Measurements from ENCODE around the gene NT5M. TPM values are rescaled to one million over a fixed set of nuclear protein-coding genes. Genes with fewer than 3 reads are reported as not detected.
A peak's percentile ranks its signal among the peaks of the same experiment; 100 is the strongest.

NT5M gene
- total RNA-seq, 2 experiments from 2014 or later, result 1.8 to 2.9 TPM

DNA sequence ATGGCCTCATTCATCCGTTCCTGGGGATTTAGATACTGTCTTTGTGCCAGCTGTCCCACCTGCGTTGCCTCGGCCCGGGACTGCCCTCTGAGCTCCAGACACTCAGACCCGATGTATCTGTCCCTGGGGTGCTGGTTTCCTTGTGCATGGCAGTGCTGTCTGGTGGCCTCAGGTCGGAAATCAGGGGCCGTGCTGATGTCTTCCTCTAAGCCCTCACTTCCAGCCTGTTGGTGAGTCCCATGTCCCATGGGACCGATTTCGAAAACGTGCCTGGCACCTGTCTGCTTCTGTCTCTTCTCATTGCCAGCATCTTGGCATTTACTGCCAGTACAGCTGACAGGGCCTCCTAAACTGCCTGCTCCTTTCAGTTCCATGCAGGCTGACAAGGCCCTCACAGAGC is 22.1 kb downstream of the NT5M start:
- H3K4me1 ChIP-seq (ENCODE audit: insufficient read depth, low read length), result no peaks in the 10 kb centered on the region
- POLR2A ChIA-PET, result no interaction called here
- no peak overlapping the region for H3K27ac Mint-ChIP-seq
- H3K4me3 ChIP-seq (ENCODE audit: low read length), result no peak overlapping the region
- H3K4me3 Mint-ChIP-seq, result no peak overlapping the region
- intact Hi-C loops (cut with DNase I, micrococcal nuclease), result no loop called here
- DNase-seq, result peak in 1 of 14 experiments; percentile 11
- CTCF ChIA-PET, result no interaction called here
- no peaks in the 10 kb centered on the region for H3K36me3 ChIP-seq (ENCODE audit: insufficient read depth, low read length)
- TF ChIP-seq, protein P1, sequence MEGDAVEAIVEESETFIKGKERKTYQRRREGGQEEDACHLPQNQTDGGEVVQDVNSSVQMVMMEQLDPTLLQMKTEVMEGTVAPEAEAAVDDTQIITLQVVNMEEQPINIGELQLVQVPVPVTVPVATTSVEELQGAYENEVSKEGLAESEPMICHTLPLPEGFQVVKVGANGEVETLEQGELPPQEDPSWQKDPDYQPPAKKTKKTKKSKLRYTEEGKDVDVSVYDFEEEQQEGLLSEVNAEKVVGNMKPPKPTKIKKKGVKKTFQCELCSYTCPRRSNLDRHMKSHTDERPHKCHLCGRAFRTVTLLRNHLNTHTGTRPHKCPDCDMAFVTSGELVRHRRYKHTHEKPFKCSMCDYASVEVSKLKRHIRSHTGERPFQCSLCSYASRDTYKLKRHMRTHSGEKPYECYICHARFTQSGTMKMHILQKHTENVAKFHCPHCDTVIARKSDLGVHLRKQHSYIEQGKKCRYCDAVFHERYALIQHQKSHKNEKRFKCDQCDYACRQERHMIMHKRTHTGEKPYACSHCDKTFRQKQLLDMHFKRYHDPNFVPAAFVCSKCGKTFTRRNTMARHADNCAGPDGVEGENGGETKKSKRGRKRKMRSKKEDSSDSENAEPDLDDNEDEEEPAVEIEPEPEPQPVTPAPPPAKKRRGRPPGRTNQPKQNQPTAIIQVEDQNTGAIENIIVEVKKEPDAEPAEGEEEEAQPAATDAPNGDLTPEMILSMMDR (IDR thresholded peaks at IDR 0.05), result no peak
- H3K4me1 Mint-ChIP-seq (ENCODE audit: low read depth), result no peaks in the 10 kb centered on the region
- H3K36me3 Mint-ChIP-seq (ENCODE audit: low read depth), result no peaks in the 10 kb centered on the region
- H3K9me3 Mint-ChIP-seq, result no peaks in the 10 kb centered on the region
- H3K9me3 ChIP-seq (ENCODE audit: control insufficient read depth in 1 of 2, insufficient read depth in 1 of 2, low read length in 2 of 2), result no peaks in the 10 kb centered on the region
- H3K27me3 Mint-ChIP-seq, result no peaks in the 10 kb centered on the region
- no peaks in the 10 kb centered on the region for H3K27me3 ChIP-seq (ENCODE audit: control insufficient read depth in 1 of 2, insufficient read depth in 2 of 2, low read length in 2 of 2)
- no peak for ATAC-seq (ENCODE audit: poor library complexity)
- H3K27ac ChIP-seq (ENCODE audit: low read depth in 1 of 2, low read length in 2 of 2), result no peak overlapping the region

DNA sequence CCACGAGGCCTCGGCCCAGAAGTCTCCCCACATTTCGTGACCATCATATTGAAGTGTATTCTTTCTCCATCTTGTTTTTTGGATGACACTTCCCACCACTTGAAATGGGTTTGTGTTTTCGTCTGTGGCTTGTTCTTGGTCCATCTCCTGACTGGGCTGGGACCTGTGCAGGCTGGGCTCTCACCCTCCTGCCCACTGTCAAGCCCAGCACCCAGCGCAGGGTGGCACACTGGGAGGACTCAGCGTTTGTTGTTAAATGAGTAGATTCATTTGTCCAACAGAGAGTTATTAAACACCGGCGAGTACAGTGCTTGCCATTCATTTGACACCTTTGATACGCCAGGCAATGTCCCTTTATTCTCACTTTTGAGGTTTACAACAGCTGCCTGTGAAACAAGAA is 22.6 kb downstream of the NT5M start:
- Histone ChIP-seq H3K4me1 (ENCODE audit: insufficient read depth, low read length) (no peaks in the 10 kb centered on the region), H3K27ac (ENCODE audit: low read depth in 1 of 2, low read length in 2 of 2) (no peak overlapping the region), H3K36me3 (ENCODE audit: insufficient read depth, low read length) (no peaks in the 10 kb centered on the region), H3K4me3 (ENCODE audit: low read length) (no peak overlapping the region), H3K27me3 (ENCODE audit: control insufficient read depth in 1 of 2, insufficient read depth in 2 of 2, low read length in 2 of 2) (no peaks in the 10 kb centered on the region), H3K9me3 (ENCODE audit: control insufficient read depth in 1 of 2, insufficient read depth in 1 of 2, low read length in 2 of 2) (no peaks in the 10 kb centered on the region)
- Mint-ChIP-seq H3K4me1 (ENCODE audit: low read depth) (no peaks in the 10 kb centered on the region), H3K27ac (no peak overlapping the region), H3K9me3 (no peaks in the 10 kb centered on the region), H3K27me3 (no peaks in the 10 kb centered on the region), H3K36me3 (ENCODE audit: low read depth) (no peaks in the 10 kb centered on the region), H3K4me3 (no peak overlapping the region)
- POLR2A ChIA-PET, result no interaction called here
- intact Hi-C loops (cut with DNase I, micrococcal nuclease), result no loop called here
- ATAC-seq (ENCODE audit: poor library complexity) (no peak), DNase-seq (no peak)
- CTCF ChIA-PET, result no interaction called here
- TF ChIP-seq, protein P1 (IDR thresholded peaks at IDR 0.05), result no peak

GRCh38 chr17:17326275-17326875 is 23.2 kb downstream of the NT5M start:
- TF ChIP-seq, protein P1 (IDR thresholded peaks at IDR 0.05), result no peak

More at GRCh38 chr17:17326275-17326875, 23.2 kb downstream of the NT5M start:
- no peaks in the 10 kb centered on the region for H3K9me3 ChIP-seq (ENCODE audit: control insufficient read depth in 1 of 2, insufficient read depth in 1 of 2, low read length in 2 of 2)
- no peaks in the 10 kb centered on the region for H3K4me1 Mint-ChIP-seq (ENCODE audit: low read depth)
- no peaks in the 10 kb centered on the region for H3K9me3 Mint-ChIP-seq
- H3K27me3 Mint-ChIP-seq, result no peaks in the 10 kb centered on the region
- intact Hi-C loops (cut with DNase I, micrococcal nuclease), result no loop called here
- H3K36me3 Mint-ChIP-seq (ENCODE audit: low read depth), result no peaks in the 10 kb centered on the region
- no peak overlapping the region for H3K4me3 Mint-ChIP-seq
- H3K4me1 ChIP-seq (ENCODE audit: insufficient read depth, low read length), result no peaks in the 10 kb centered on the region
- ATAC-seq (ENCODE audit: poor library complexity) (no peak), DNase-seq (no peak)
- no peaks in the 10 kb centered on the region for H3K36me3 ChIP-seq (ENCODE audit: insufficient read depth, low read length)
- ChIA-PET POLR2A (no interaction called here), CTCF (no interaction called here)
- no peak overlapping the region for H3K27ac ChIP-seq (ENCODE audit: low read depth in 1 of 2, low read length in 2 of 2)
- H3K4me3 ChIP-seq (ENCODE audit: low read length), result no peak overlapping the region
- H3K27me3 ChIP-seq (ENCODE audit: control insufficient read depth in 1 of 2, insufficient read depth in 2 of 2, low read length in 2 of 2), result no peaks in the 10 kb centered on the region
- no peak overlapping the region for H3K27ac Mint-ChIP-seq

Measured in CD4-positive, alpha-beta T cell (primary cell).